HCEC 1CT (cell line): ENCODE results near the gene CFAP61.

ENCODE experiments used
- DNase-seq: peaks from one replicate; pipeline ENCODE4 v3.0.0-alpha.2; 2017

CFAP61 gene

GRCh38 chr20:20034486-20034885 is 17.8 kb upstream of the CFAP61 start:
- peak; percentile 54 for DNase-seq

GRCh38 chr20:20036756-20037155 is 15.6 kb upstream of the CFAP61 start:
- DNase-seq, result no peak

- DNase-seq, result no peak
These were observed 14.4 kb upstream of the CFAP61 start for GRCh38 chr20:20037960-20038359.

- no peak for DNase-seq
These were observed 13.7 kb upstream of the CFAP61 start for GRCh38 chr20:20038586-20038985.

- DNase-seq, result no peak
These were observed 12.5 kb upstream of the CFAP61 start for GRCh38 chr20:20039752-20040387.

GRCh38 chr20:20051767-20052073 is 612 bp upstream of the CFAP61 start:
- DNase-seq, result no peak

- no peak for DNase-seq
These were observed 8.1 kb downstream of the CFAP61 start for GRCh38 chr20:20060234-20060998.

- no peak for DNase-seq
These were observed 11.8 kb downstream of the CFAP61 start for GRCh38 chr20:20063941-20064702.

GRCh38 chr20:20065361-20065760 is 13.0 kb downstream of the CFAP61 start:
- no peak for DNase-seq

- no peak for DNase-seq
These were observed 18.8 kb downstream of the CFAP61 start for GRCh38 chr20:20070871-20071726.

- DNase-seq, result no peak
These were observed 21.6 kb downstream of the CFAP61 start for GRCh38 chr20:20073801-20074371.

GRCh38 chr20:20075032-20075431 is 22.7 kb downstream of the CFAP61 start:
- DNase-seq, result no peak

GRCh38 chr20:20076297-20077065 is 24.1 kb downstream of the CFAP61 start:
- DNase-seq, result peak; percentile 85

- DNase-seq, result no peak
These were observed 25.7 kb downstream of the CFAP61 start for GRCh38 chr20:20078041-20078440.

- no peak for DNase-seq
These were observed 26.9 kb downstream of the CFAP61 start for GRCh38 chr20:20079102-20079784.

- peak; percentile 41 for DNase-seq
These were observed 31.5 kb downstream of the CFAP61 start for GRCh38 chr20:20083807-20084206.

GRCh38 chr20:20084296-20084752 is 32.0 kb downstream of the CFAP61 start:
- no peak for DNase-seq

GRCh38 chr20:20085071-20085470 is 32.7 kb downstream of the CFAP61 start:
- DNase-seq, result no peak

GRCh38 chr20:20085812-20086211 is 33.5 kb downstream of the CFAP61 start:
- DNase-seq, result no peak

- no peak for DNase-seq
These were observed 36.7 kb downstream of the CFAP61 start for GRCh38 chr20:20089018-20089417.

GRCh38 chr20:20089939-20090338 is 37.6 kb downstream of the CFAP61 start:
- no peak for DNase-seq
